Tibial nerve (tissue), 3 donors: Measurements from ENCODE around the gene TMEM61.

Experiments
- POLR2A ChIP-seq, 2 donors: fragments of 450-650 bp; IDR thresholded peaks; one replicate each; pipeline ENCODE4 v1.6.1; 2017; ENCODE audit warnings: antibody characterized with exemption in 2 of 2, mild to moderate bottlenecking in 2 of 2, moderate library complexity in 2 of 2
- TF ChIP-seq, protein P1 (sequence below), 5 experiments: fragments of 200-600 bp in 3 of 5; fragments of 450-650 bp in 2 of 5; sonication (generic) in 3 of 5; IDR thresholded peaks; one replicate each; pipeline ENCODE4 v1.5.1; 2016 to 2019; ENCODE audit warnings: antibody characterized with exemption in 5 of 5, mild to moderate bottlenecking in 3 of 5, moderate library complexity in 2 of 5

GRCh38 chr1:55015123-55015522 lies 34.7 kb downstream of the TMEM61 start:
- TF ChIP-seq, protein P1, sequence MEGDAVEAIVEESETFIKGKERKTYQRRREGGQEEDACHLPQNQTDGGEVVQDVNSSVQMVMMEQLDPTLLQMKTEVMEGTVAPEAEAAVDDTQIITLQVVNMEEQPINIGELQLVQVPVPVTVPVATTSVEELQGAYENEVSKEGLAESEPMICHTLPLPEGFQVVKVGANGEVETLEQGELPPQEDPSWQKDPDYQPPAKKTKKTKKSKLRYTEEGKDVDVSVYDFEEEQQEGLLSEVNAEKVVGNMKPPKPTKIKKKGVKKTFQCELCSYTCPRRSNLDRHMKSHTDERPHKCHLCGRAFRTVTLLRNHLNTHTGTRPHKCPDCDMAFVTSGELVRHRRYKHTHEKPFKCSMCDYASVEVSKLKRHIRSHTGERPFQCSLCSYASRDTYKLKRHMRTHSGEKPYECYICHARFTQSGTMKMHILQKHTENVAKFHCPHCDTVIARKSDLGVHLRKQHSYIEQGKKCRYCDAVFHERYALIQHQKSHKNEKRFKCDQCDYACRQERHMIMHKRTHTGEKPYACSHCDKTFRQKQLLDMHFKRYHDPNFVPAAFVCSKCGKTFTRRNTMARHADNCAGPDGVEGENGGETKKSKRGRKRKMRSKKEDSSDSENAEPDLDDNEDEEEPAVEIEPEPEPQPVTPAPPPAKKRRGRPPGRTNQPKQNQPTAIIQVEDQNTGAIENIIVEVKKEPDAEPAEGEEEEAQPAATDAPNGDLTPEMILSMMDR (IDR thresholded peaks at IDR 0.05): no peak
- no peak for TF ChIP-seq POLR2A (IDR thresholded peaks at IDR 0.05)
